ENCODE measurements around the gene MCM6.

DNA sequence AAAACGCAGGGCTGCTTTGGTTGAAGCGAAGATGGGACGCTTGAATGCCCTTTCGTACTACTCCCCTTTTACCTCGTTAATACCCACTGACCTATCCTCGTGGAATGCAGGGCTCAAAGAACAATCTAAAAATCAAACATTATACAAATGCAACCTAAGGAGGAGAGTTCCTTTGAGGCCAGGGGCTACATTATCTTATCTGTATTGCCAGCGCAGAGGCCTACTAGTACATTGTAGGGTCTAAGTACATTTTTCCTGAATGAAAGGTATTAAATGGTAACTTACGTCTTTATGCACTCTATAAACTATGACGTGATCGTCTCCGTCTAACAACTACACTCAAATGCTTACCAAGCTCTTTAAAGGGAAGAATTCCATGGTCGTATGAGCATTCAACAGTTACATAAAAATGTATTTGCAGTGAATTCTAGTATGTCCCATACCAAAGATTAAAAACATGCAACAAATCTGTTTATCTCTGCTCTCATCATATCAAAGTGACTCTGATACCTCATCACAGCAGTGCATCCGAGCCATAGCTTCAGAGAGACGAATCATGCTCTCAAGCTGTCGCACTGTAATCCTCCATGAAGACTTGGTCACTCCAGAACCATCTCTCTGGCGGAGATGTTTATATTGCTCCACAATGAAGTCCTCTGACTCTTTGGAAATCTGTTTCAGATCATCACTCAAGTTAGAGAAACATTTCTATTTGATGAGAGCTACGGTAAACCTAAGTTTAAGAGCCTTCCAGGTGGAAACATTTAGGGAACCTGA, 25.2 kb downstream of the MCM6 start:
- TF ChIP-seq, protein P1, sequence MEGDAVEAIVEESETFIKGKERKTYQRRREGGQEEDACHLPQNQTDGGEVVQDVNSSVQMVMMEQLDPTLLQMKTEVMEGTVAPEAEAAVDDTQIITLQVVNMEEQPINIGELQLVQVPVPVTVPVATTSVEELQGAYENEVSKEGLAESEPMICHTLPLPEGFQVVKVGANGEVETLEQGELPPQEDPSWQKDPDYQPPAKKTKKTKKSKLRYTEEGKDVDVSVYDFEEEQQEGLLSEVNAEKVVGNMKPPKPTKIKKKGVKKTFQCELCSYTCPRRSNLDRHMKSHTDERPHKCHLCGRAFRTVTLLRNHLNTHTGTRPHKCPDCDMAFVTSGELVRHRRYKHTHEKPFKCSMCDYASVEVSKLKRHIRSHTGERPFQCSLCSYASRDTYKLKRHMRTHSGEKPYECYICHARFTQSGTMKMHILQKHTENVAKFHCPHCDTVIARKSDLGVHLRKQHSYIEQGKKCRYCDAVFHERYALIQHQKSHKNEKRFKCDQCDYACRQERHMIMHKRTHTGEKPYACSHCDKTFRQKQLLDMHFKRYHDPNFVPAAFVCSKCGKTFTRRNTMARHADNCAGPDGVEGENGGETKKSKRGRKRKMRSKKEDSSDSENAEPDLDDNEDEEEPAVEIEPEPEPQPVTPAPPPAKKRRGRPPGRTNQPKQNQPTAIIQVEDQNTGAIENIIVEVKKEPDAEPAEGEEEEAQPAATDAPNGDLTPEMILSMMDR (conservative IDR thresholded peaks at IDR 0.05; ENCODE audit: low read length): no peak
- no peak for TF ChIP-seq EZH2phosphoT487 (IDR thresholded peaks at IDR 0.05; ENCODE audit: borderline replicate concordance)
